Left renal pelvis (tissue), 4 donors: ENCODE data around the gene ARHGEF3. TPM values are rescaled to one million over a fixed set of nuclear protein-coding genes. Genes with fewer than 3 reads are reported as not detected.
A peak's percentile ranks its signal among the peaks of the same experiment; 100 is the strongest.

Source experiments
- DNase-seq, 4 donors: peaks; one replicate each; pipeline ENCODE4 v3.0.0-alpha.2; 2013; ENCODE audit warnings: low read depth in 4 of 4, low spot score in 3 of 4
- polyA plus RNA-seq, 4 donors: library from polyadenylated mRNA; unstranded; fragments of 120-200 nt; gene quantifications; one replicate each; pipeline ENCODE4 v1.2.1, GENCODE V29; 2013; ENCODE audit not compliant: insufficient read length in 4 of 4

ARHGEF3 gene
- 10 to 100 TPM; 20.5 to 86.1 (median 78.7) TPM for polyA plus RNA-seq

- DNase-seq, result peak; percentile 60 to 65 (median 63)
These were observed at the start of gene ARHGEF3 for GRCh38 chr3:56801662-56802377. Gene ARHGEF3, minus strand, starts transcription at chr3:56801949. Its CDS starts 151 bp downstream, at chr3:56801798.

GRCh38 chr3:56849698-56850097 lies 47.9 kb upstream of the ARHGEF3 start:
- no peak for DNase-seq

GRCh38 chr3:56845505-56845904 lies 43.8 kb upstream of the ARHGEF3 start:
- DNase-seq, result no peak

- DNase-seq, result no peak
These were observed 42.8 kb upstream of the ARHGEF3 start for GRCh38 chr3:56844536-56844935.

GRCh38 chr3:56839784-56840715 lies 38.3 kb upstream of the ARHGEF3 start:
- DNase-seq, result no peak

DNA sequence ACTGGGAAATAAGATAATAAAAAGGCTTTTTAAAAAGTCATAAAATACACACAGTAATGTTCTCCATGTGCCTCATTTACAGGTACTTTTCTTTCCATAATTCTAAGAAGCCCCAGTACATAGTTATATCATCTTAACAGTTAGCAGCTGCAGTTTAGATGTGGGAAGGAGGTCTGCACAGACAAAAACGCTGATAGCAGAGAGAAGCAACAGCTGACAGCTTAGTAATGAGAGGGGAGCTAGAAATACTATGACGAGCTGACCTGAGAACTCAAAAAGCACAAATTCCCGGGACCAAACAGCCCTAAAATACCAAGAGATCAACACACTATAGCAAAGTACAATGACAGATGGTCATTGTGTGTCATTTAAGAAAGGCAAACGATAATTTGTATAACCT lies 36.7 kb upstream of the ARHGEF3 start:
- DNase-seq, result no peak

DNA sequence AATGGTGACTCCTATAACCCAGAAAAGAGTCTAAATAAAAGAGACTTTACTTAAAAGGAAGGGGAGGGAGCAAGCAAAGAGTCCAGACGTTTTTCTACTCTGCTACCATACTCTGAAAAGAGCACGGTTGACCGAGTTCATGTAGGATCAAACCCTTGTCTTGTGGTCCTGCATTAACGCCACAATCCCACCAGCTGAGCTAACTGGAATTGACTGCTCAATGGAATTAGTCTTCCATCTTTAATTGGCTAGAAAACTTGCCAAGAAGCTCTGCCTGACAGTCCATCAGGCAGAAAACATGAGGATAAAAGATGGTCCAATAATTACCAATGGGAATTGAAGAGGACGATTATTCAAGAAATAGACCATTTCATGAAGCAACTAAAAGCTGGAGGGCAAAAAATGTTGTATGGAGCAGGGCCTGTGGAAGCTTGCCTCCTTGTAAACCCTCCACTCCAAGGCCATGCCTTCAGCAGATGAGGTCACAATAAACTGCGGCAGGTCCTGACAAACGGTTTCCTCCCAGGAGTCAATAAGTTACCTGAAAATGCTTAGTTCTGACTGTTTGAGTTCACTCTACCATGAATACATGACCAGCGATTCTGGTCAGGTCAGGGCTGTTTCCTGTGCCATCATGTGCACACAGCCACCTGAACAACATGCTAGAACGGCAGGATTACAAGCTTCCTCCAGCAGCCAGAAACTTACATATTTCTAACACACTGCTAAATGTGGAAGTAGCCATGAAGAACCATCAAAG lies 35.6 kb upstream of the ARHGEF3 start:
- peak in 2 of 4 donors; percentile 45 to 47 for DNase-seq

- no peak for DNase-seq
These were observed 34.8 kb upstream of the ARHGEF3 start for GRCh38 chr3:56836276-56837163.

GRCh38 chr3:56835650-56836227 lies 34.0 kb upstream of the ARHGEF3 start:
- no peak for DNase-seq

GRCh38 chr3:56833536-56833935 lies 31.8 kb upstream of the ARHGEF3 start:
- DNase-seq, result no peak

GRCh38 chr3:56833022-56833421 lies 31.3 kb upstream of the ARHGEF3 start:
- DNase-seq, result no peak

DNA sequence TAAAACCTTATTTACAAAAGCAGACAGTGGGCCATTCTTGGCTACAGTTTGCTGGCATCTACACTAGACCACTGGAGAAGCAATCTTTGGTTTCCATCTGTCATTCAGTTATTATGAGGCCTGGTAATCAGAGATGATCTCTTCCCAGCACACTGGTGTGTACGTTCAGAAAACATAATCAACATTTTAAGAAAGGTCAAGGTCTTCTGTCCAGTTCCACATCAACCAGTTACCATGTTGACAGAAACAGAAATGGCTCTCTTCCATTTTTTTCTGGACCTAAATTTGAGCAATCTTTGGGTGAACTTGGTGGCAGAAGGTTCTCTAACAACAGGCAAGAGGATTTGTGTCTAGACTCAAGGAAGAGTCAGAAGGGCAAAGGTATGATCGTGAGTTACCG lies 29.8 kb upstream of the ARHGEF3 start:
- DNase-seq, result no peak

GRCh38 chr3:56830884-56831283 lies 29.1 kb upstream of the ARHGEF3 start:
- DNase-seq, result no peak

- no peak for DNase-seq
These were observed 27.8 kb upstream of the ARHGEF3 start for GRCh38 chr3:56829533-56829932.

- no peak for DNase-seq
These were observed 25.3 kb upstream of the ARHGEF3 start for GRCh38 chr3:56826831-56827722.

DNA sequence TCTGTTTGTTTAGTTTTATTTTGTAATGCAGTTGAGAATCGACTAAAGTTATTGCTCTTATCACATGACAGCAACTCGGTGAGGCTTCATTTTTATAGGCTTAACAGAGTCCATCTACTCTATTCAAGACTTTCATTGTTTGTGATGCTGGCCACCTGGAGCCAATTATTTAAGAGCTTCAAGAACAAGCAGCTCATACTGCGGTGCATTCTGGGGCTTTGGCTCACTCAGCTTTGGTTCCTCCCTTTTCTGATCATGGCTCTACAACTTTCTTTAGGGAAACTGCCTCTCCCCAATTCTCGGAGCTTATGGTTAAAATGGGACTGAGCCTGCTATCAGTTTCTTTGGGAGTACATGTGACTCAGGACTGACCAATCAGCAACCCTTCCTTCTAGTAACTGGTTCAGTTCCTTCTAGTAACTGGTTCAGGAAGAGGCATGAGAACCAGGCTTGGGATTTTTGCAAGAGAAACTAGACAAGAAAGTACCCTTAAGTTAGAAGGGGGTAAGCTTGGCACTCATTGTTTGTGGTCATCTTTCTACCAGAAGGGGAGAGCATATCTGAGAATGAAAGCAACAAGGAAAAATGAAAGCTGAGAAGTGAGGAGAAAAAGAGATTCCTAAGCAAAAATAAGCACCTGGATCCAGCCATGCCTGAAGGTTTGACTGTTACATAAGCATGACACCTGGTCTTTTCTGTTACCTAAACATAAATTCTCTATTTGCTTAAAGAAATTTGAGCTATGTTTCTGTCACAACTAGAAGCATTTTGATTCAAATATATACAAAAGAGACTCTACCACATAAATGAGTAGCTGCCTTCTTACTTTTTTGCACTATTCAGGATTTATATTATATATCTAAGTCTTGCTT lies 24.1 kb upstream of the ARHGEF3 start:
- no peak for DNase-seq

GRCh38 chr3:56823984-56824703 lies 22.4 kb upstream of the ARHGEF3 start:
- no peak for DNase-seq
